ENCODE results near the gene SIN3A. TPM values are rescaled to one million over a fixed set of nuclear protein-coding genes. Genes with fewer than 3 reads are reported as not detected.
A peak's percentile ranks its signal among the peaks of the same experiment; 100 is the strongest.

The SIN3A gene
- polyA plus RNA-seq, 1 experiment: 39.5 TPM

DNA sequence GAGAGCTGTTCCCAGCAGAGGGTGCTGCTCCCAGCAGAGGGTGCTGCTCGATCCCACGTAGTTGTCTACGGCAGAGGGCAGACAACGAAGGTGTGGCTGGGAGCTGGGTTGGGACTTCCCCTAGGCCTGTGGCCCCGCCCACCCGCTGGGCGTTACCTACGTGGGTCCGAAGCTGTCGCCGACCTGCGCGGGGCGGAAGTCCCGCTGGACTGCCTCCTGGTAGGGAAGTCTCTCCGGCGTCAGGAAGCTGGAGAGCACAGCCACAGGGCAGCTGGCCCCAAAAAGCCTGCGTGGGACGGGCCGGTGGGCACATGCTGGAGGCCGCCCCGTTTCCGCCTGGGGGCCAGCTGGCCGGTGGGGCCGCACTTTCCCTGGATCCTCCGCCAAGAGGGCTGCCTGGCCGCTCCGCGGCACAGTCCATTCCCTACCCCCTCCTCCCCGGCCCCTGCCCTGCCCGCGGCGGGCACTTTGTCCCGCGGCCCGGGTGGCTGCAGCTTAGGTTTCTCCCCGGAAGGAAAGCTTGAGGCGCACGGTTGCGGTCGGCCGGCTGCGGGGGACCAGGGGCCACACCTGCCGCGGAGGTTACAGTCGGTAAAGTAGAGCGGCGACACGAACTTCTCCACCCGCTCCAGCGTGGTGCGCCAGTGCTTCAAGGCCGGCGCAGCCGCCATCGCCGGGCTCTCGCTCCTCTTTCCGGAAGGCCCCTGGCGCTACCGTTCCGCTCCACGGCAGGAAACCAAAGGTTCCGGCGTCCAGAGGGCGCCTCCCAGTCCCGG is 83.4 kb downstream of the SIN3A start, which contains the start of gene MAN2C1:
MAN2C1 (minus strand) TSS at position 695 of the 776 bp plus-strand sequence; CDS start at position 671, 24 bp downstream.
- DNase-seq (ENCODE audit: low read depth): peak; percentile 75
- peaks cover 24% of the 10 kb centered on the region for H3K36me3 ChIP-seq (ENCODE audit: control insufficient read depth, insufficient read depth, low read length)
- POLR2A ChIA-PET: interaction anchor here (0.9 to 1.1 kb wide), 2 partner anchors 82 to 87 kb away, joined by 5 to 6 read pairs; no protein-coding TSS in a partner anchor

DNA sequence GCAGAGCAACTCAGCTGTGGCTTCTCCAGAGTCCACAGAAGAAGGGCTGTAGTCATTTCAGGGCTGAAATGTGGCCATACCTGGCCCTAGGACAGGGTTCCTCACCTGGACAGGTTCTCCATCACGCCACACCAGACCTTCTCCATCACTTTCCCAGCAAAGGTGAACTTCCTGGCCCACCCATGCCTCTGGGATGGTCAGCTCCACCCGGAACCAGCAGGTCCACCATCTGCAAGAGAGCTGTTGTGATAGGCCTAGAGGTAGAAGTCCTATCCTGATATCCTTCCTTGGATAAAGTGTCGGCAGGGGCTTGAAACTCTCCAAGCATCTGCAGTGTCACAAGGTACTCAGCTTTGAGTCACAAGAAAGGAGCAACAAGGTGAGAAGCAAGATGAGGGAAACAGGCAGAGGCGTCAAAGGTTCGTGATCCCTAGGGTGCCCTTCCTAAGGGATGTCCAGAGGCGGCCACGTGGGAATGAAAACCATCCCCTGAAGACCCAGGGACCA is 84.0 kb downstream of the SIN3A start:
- CTCF ChIA-PET: interaction anchor here (0.7 to 3.3 kb wide), 18 partner anchors 10 to 444 kb away, joined by 3 to 19 read pairs (median 6); partner anchors contain the start of genes IMP3 and NEIL1
- no peak for DNase-seq (ENCODE audit: low read depth)
- TF ChIP-seq, protein P1, sequence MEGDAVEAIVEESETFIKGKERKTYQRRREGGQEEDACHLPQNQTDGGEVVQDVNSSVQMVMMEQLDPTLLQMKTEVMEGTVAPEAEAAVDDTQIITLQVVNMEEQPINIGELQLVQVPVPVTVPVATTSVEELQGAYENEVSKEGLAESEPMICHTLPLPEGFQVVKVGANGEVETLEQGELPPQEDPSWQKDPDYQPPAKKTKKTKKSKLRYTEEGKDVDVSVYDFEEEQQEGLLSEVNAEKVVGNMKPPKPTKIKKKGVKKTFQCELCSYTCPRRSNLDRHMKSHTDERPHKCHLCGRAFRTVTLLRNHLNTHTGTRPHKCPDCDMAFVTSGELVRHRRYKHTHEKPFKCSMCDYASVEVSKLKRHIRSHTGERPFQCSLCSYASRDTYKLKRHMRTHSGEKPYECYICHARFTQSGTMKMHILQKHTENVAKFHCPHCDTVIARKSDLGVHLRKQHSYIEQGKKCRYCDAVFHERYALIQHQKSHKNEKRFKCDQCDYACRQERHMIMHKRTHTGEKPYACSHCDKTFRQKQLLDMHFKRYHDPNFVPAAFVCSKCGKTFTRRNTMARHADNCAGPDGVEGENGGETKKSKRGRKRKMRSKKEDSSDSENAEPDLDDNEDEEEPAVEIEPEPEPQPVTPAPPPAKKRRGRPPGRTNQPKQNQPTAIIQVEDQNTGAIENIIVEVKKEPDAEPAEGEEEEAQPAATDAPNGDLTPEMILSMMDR (IDR thresholded peaks at IDR 0.05; ENCODE audit: insufficient read depth, low read depth, low read length): no peak
- H3K36me3 ChIP-seq (ENCODE audit: control insufficient read depth, insufficient read depth, low read length): peaks cover 24% of the 10 kb centered on the region
- POLR2A ChIA-PET: interaction anchor here (0.6 to 1.1 kb wide), 3 partner anchors 11 to 88 kb away, joined by 4 to 6 read pairs (median 5); no protein-coding TSS in a partner anchor
- peak overlapping the region; percentile 87 for H3K4me3 ChIP-seq (ENCODE audit: low read depth, low read length)
- no peaks in the 10 kb centered on the region for H3K27me3 ChIP-seq (ENCODE audit: control insufficient read depth, insufficient read depth, low read length)

More for the DNA sequence above, 83.4 kb downstream of the SIN3A start, which contains the start of gene MAN2C1:
- peak within 1 kb of the TSS; percentile 87 for H3K4me3 ChIP-seq (ENCODE audit: low read depth, low read length)
- TF ChIP-seq, protein P1 (IDR thresholded peaks at IDR 0.05; ENCODE audit: insufficient read depth, low read depth, low read length): peak; percentile 77
- CTCF ChIA-PET: interaction anchor here (0.6 to 3.3 kb wide), 22 partner anchors 9 to 444 kb away, joined by 3 to 19 read pairs (median 5); partner anchors contain the start of genes IMP3 and NEIL1
- H3K27me3 ChIP-seq (ENCODE audit: control insufficient read depth, insufficient read depth, low read length): no peaks in the 10 kb centered on the region

- TF ChIP-seq, protein P1 (IDR thresholded peaks at IDR 0.05; ENCODE audit: insufficient read depth, low read depth, low read length): no peak
- POLR2A ChIA-PET: interaction anchor here (0.6 to 0.9 kb wide), 2 partner anchors 11 to 83 kb away, joined by 4 to 6 read pairs; no protein-coding TSS in a partner anchor
Observed at GRCh38 chr15:75367006-75367405, 84.5 kb downstream of the SIN3A start.

GRCh38 chr15:75366163-75366562 is 85.3 kb downstream of the SIN3A start:
- peaks cover 25% of the 10 kb centered on the region for H3K36me3 ChIP-seq (ENCODE audit: control insufficient read depth, insufficient read depth, low read length)
- H3K27me3 ChIP-seq (ENCODE audit: control insufficient read depth, insufficient read depth, low read length): no peaks in the 10 kb centered on the region
- CTCF ChIA-PET: interaction anchor here (1.0 kb wide), 1 partner anchor 255 kb away, joined by 3 read pairs; no protein-coding TSS in a partner anchor
- TF ChIP-seq, protein P1 (IDR thresholded peaks at IDR 0.05; ENCODE audit: insufficient read depth, low read depth, low read length): no peak
- no peak for DNase-seq (ENCODE audit: low read depth)
- POLR2A ChIA-PET: no interaction called here
- no peak overlapping the region for H3K4me3 ChIP-seq (ENCODE audit: low read depth, low read length)

More at GRCh38 chr15:75367006-75367405, 84.5 kb downstream of the SIN3A start:
- no peak overlapping the region for H3K4me3 ChIP-seq (ENCODE audit: low read depth, low read length)
- CTCF ChIA-PET: interaction anchor here (1.3 to 3.3 kb wide), 11 partner anchors 10 to 435 kb away, joined by 3 to 19 read pairs (median 6); partner anchors contain the start of genes IMP3 and NEIL1
- peaks cover 27% of the 10 kb centered on the region for H3K36me3 ChIP-seq (ENCODE audit: control insufficient read depth, insufficient read depth, low read length)
- H3K27me3 ChIP-seq (ENCODE audit: control insufficient read depth, insufficient read depth, low read length): no peaks in the 10 kb centered on the region
- no peak for DNase-seq (ENCODE audit: low read depth)

- no peak for DNase-seq (ENCODE audit: low read depth)
- Histone ChIP-seq H3K27me3 (ENCODE audit: control insufficient read depth, insufficient read depth, low read length) (no peaks in the 10 kb centered on the region), H3K36me3 (ENCODE audit: control insufficient read depth, insufficient read depth, low read length) (peaks cover 33% of the 10 kb centered on the region), H3K4me3 (ENCODE audit: low read depth, low read length) (no peak overlapping the region)
- ChIA-PET POLR2A (no interaction called here), CTCF (no interaction called here)
- TF ChIP-seq, protein P1 (IDR thresholded peaks at IDR 0.05; ENCODE audit: insufficient read depth, low read depth, low read length): no peak
Observed at GRCh38 chr15:75364881-75365280, 86.6 kb downstream of the SIN3A start.
